Fibroblast of lung (primary cell): ENCODE data around the gene PPIL3. TPM values are rescaled to one million over a fixed set of nuclear protein-coding genes. Genes with fewer than 3 reads are reported as not detected.

Experiments used
- DNase-seq, 2 donors: peaks; one replicate each; pipeline versions ENCODE4 v3.0.0 to v3.0.0-alpha.2; 2010; ENCODE audit warnings: low read depth in 2 of 2
- H2AFZ ChIP-seq: 2 replicates; pipeline ENCODE4 v1.5.1; 2012; ENCODE audit warnings: low read length, control low read depth, inconsistent platforms
- H3K27ac ChIP-seq: 2 replicates; pipeline ENCODE4 v1.5.1; 2011; ENCODE audit warnings: low read length, control low read depth; ENCODE audit not compliant: insufficient read depth
- H3K27me3 ChIP-seq: 2 replicates; pipeline ENCODE4 v1.5.1; 2011; ENCODE audit warnings: mild to moderate bottlenecking, low read length; ENCODE audit not compliant: control insufficient read depth, insufficient read depth
- H3K36me3 ChIP-seq: 2 replicates; pipeline ENCODE4 v1.5.1; 2011; ENCODE audit warnings: low read length; ENCODE audit not compliant: control insufficient read depth, insufficient read depth
- H3K4me1 ChIP-seq: 2 replicates; pipeline ENCODE4 v1.5.1; 2011; ENCODE audit warnings: low read length; ENCODE audit not compliant: control insufficient read depth, insufficient read depth; ENCODE audit errors: extremely low read depth
- H3K4me2 ChIP-seq: 2 replicates; pipeline ENCODE4 v1.5.1; 2011; ENCODE audit warnings: low read length, control low read depth; ENCODE audit not compliant: insufficient read depth; ENCODE audit errors: extremely low read depth
- H3K4me3 ChIP-seq, 4 experiments: fragments of 200-600 bp in 1 of 4; sonication (generic) in 1 of 4; replicated peaks in 1 of 4; 2 replicates each; pipeline ENCODE4 v1.5.1; 2011 to 2016; ENCODE audit warnings: low read length in 4 of 4, low read depth in 3 of 4, mild to moderate bottlenecking in 3 of 4, control low read depth in 2 of 4, inconsistent platforms in 1 of 4, mixed read lengths in 1 of 4; ENCODE audit not compliant: insufficient read depth in 1 of 4; ENCODE audit errors: control extremely low read depth in 1 of 4
- H3K79me2 ChIP-seq: 2 replicates; pipeline ENCODE4 v1.5.1; 2012; ENCODE audit warnings: mild to moderate bottlenecking, low read length, inconsistent platforms; ENCODE audit not compliant: control insufficient read depth, insufficient read depth
- H3K9ac ChIP-seq: 2 replicates; pipeline ENCODE4 v1.5.1; 2011; ENCODE audit warnings: mild to moderate bottlenecking, low read length, control low read depth; ENCODE audit not compliant: insufficient read depth
- H3K9me3 ChIP-seq: 2 replicates; pipeline ENCODE4 v1.5.1; 2012; ENCODE audit warnings: low read depth, low read length; ENCODE audit not compliant: control insufficient read depth, insufficient read depth
- H4K20me1 ChIP-seq: 2 replicates; pipeline ENCODE4 v1.5.1; 2011; ENCODE audit warnings: low read length; ENCODE audit not compliant: control insufficient read depth, insufficient read depth; ENCODE audit errors: extremely low read depth
- CTCF ChIP-seq, 2 donors: IDR thresholded peaks in 1 of 2; conservative IDR thresholded peaks in 1 of 2; 1 replicate in 1 of 2; 2 replicates in 1 of 2; pipeline ENCODE4 v1.5.1; 2011 to 2012; ENCODE audit warnings: low read length in 2 of 2, control low read depth in 1 of 2, inconsistent platforms in 1 of 2, low read depth in 1 of 2, mild to moderate bottlenecking in 1 of 2
- EZH2 ChIP-seq: IDR thresholded peaks from 2 replicates; pipeline ENCODE4 v1.5.1; 2012; ENCODE audit warnings: low read length, control low read depth, mild to moderate bottlenecking; ENCODE audit errors: missing control alignments
- polyA plus RNA-seq, 2 donors: library from polyadenylated mRNA; depleted of rRNA in 1 of 2; stranded (reverse) in 1 of 2; unstranded in 1 of 2; fragments of >200 nt; gene quantifications; 2 replicates each; pipeline ENCODE4 v1.2.1, GENCODE V29; 2011 to 2012; ENCODE audit warnings: missing spikeins in 1 of 2
- total RNA-seq: library from RNA; depleted of rRNA; stranded (reverse); fragments of >200 nt; gene quantifications from 2 replicates; pipeline ENCODE4 v1.2.1, GENCODE V29; 2014

Gene PPIL3
- total and polyA plus RNA-seq, 2 donors (not counting 1 experiment from before 2014, with no cell fraction given): 58.9 to 66.9 TPM

GRCh38 chr2:200869014-200869413 is 19.9 kb downstream of the PPIL3 start:
- no peak overlapping the region for H3K9ac ChIP-seq
- H3K9me3 ChIP-seq: no peaks in the 10 kb centered on the region
- H4K20me1 ChIP-seq: no peaks in the 10 kb centered on the region
- H3K4me3 ChIP-seq: no peak overlapping the region
- DNase-seq: no peak
- TF ChIP-seq EZH2 (no peak), CTCF (conservative IDR thresholded peaks at IDR 0.05 in 1 of 2, IDR thresholded peaks at IDR 0.05 in 1 of 2; ENCODE audit: low read depth in 1 of 2, low read length in 2 of 2) (no peak)
- no peaks in the 10 kb centered on the region for H3K27me3 ChIP-seq
- no peak overlapping the region for H3K27ac ChIP-seq
- H3K79me2 ChIP-seq: peaks cover 5% of the 10 kb centered on the region
- H3K4me1 ChIP-seq: peaks cover 4% of the 10 kb centered on the region
- no peak overlapping the region for H3K4me2 ChIP-seq
- H3K36me3 ChIP-seq: no peaks in the 10 kb centered on the region
- no peak overlapping the region for H2AFZ ChIP-seq

- H3K27ac ChIP-seq: peak within 1 kb of the TSS; percentile 100
- peak within 1 kb of the TSS; percentile 100 for H3K9ac ChIP-seq
- peaks cover 50% of the 10 kb centered on the region for H3K79me2 ChIP-seq
- TF ChIP-seq EZH2 (no peak), CTCF (conservative IDR thresholded peaks at IDR 0.05 in 1 of 2, IDR thresholded peaks at IDR 0.05 in 1 of 2; ENCODE audit: low read depth in 1 of 2, low read length in 2 of 2) (no peak)
- H3K4me3 ChIP-seq: peak within 1 kb of the TSS; percentile 93 to 100 (median 100)
- peak within 1 kb of the TSS; percentile 97 for H3K4me2 ChIP-seq
- peaks cover 3% of the 10 kb centered on the region for H3K36me3 ChIP-seq
- H3K9me3 ChIP-seq: no peaks in the 10 kb centered on the region
- H3K27me3 ChIP-seq: no peaks in the 10 kb centered on the region
- H2AFZ ChIP-seq: peak within 1 kb of the TSS; percentile 95
- peaks cover 11% of the 10 kb centered on the region for H4K20me1 ChIP-seq
- peak; percentile 91 to 94 for DNase-seq
- H3K4me1 ChIP-seq: peaks cover 8% of the 10 kb centered on the region
These were observed 24.5 kb downstream of the PPIL3 start, which contains the start of gene CLK1 for GRCh38 chr2:200864176-200865034. Gene CLK1, minus strand, starts transcription at chr2:200864658. Its CDS starts 2,796 bp downstream, at chr2:200861862.

- no peaks in the 10 kb centered on the region for H3K9me3 ChIP-seq
- DNase-seq: peak; percentile 9 to 43
- no peak overlapping the region for H2AFZ ChIP-seq
- H3K27me3 ChIP-seq: no peaks in the 10 kb centered on the region
- H3K4me2 ChIP-seq: peak overlapping the region; percentile 37
- H4K20me1 ChIP-seq: peaks cover 11% of the 10 kb centered on the region
- peaks cover 6% of the 10 kb centered on the region for H3K36me3 ChIP-seq
- TF ChIP-seq EZH2 (no peak), CTCF (conservative IDR thresholded peaks at IDR 0.05 in 1 of 2, IDR thresholded peaks at IDR 0.05 in 1 of 2; ENCODE audit: low read depth in 1 of 2, low read length in 2 of 2) (no peak)
- peaks cover 8% of the 10 kb centered on the region for H3K4me1 ChIP-seq
- H3K27ac ChIP-seq: peak overlapping the region; percentile 100
- peak overlapping the region; percentile 100 for H3K9ac ChIP-seq
- H3K4me3 ChIP-seq: peak overlapping the region; percentile 93 to 100 (median 100)
- H3K79me2 ChIP-seq: peaks cover 57% of the 10 kb centered on the region
These were observed 25.1 kb downstream of the PPIL3 start for GRCh38 chr2:200863782-200864175.
